ENCODE data around the gene PLD2.
A peak's percentile ranks its signal among the peaks of the same experiment; 100 is the strongest.
"Not testable (repeated sequence)": the region's sequence is repeated elsewhere in the genome, so short reads cannot be mapped to it uniquely, and the experiment has no call there.

Gene PLD2

DNA sequence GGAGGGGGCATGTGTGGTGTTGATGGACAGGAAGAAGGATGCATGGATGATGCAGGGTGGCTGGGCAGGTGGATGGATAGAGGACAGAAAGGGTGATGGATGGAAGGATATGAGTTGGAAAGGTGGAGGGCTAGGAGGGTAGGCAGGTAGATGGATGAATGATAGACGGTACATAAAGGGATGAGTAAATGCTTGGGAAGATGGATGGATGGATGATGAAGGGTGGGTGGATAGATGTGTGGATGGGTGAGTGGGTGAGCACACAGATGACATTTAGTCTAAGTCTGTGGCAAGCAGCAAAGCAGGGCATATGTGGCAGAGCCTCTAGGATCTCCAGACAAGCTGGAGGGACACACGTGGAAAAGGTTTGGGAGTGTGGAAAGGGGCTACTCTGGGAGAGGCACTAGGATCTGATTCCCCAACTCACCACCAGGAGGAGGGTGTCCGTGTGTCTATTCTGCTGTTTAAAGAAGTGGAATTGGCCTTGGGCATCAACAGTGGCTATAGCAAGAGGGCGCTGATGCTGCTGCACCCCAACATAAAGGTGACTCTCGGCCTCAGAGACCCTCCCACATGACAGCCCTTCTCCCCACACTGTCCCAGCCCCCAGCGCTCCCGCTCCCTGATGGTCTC is 8.2 kb downstream of the PLD2 start:
- TF ChIP-seq, protein P1, sequence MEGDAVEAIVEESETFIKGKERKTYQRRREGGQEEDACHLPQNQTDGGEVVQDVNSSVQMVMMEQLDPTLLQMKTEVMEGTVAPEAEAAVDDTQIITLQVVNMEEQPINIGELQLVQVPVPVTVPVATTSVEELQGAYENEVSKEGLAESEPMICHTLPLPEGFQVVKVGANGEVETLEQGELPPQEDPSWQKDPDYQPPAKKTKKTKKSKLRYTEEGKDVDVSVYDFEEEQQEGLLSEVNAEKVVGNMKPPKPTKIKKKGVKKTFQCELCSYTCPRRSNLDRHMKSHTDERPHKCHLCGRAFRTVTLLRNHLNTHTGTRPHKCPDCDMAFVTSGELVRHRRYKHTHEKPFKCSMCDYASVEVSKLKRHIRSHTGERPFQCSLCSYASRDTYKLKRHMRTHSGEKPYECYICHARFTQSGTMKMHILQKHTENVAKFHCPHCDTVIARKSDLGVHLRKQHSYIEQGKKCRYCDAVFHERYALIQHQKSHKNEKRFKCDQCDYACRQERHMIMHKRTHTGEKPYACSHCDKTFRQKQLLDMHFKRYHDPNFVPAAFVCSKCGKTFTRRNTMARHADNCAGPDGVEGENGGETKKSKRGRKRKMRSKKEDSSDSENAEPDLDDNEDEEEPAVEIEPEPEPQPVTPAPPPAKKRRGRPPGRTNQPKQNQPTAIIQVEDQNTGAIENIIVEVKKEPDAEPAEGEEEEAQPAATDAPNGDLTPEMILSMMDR (IDR thresholded peaks at IDR 0.05; ENCODE audit: insufficient read depth, low read depth, low read length, missing control alignments): peak; percentile 30
- no peak for DNase-seq (ENCODE audit: low read depth)
- no peak overlapping the region for H3K4me3 ChIP-seq (ENCODE audit: low read length)

DNA sequence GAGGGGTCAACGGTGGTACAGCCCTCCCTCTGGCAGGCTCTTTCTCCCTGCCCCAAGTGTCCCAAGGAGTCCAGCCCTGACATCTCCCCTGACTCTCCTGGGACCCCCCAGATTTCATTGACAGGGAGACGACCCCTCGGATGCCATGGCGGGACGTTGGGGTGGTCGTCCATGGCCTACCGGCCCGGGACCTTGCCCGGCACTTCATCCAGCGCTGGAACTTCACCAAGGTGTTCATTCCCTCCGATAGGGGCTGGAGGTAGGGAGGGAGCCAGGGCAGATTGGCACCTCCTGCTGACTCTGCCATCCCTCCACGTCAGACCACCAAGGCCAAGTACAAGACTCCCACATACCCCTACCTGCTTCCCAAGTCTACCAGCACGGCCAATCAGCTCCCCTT is 9.9 kb downstream of the PLD2 start:
- TF ChIP-seq, protein P1 (IDR thresholded peaks at IDR 0.05; ENCODE audit: insufficient read depth, low read depth, low read length, missing control alignments): no peak
- no peak overlapping the region for H3K4me3 ChIP-seq (ENCODE audit: low read length)
- no peak for DNase-seq (ENCODE audit: low read depth)

DNA sequence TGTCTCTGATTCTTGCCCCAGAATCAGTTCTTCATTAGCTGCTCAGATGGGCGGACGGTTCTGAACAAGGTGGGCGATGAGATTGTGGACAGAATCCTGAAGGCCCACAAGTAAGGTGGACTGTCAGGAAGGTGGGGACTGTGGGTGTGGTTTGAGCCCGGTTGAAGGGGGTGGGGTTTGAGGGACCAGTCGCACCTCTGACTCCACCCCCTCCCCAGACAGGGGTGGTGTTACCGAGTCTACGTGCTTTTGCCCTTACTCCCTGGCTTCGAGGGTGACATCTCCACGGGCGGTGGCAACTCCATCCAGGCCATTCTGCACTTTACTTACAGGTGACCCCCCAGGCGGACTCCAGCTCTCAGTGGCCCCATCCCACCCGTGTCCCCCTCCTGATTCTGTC is 11.3 kb downstream of the PLD2 start:
- TF ChIP-seq, protein P1 (IDR thresholded peaks at IDR 0.05; ENCODE audit: insufficient read depth, low read depth, low read length, missing control alignments): no peak
- H3K4me3 ChIP-seq (ENCODE audit: low read length): no peak overlapping the region
- DNase-seq (ENCODE audit: low read depth): no peak

DNA sequence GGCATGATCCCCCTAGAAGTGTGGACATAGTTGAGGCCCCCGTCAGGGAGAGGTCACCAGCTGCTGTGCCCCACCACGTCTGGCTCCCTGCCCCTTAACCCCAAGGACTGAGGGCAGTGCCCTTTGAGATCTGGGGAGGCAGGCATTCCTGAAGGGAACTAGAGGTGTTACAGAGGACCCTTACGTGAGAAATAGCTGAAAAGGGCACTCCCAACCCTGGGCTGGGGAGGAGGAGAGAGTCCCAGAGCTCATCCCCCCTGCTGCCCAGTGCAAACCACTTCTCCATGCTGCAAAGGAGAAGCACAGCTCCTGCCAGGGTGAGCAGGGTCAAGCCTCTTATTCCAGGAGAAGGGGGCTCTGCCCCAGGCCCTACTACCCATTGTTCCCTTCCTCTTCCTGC is 15.9 kb downstream of the PLD2 start:
- TF ChIP-seq, protein P1 (IDR thresholded peaks at IDR 0.05; ENCODE audit: insufficient read depth, low read depth, low read length, missing control alignments): no peak
- no peak overlapping the region for H3K4me3 ChIP-seq (ENCODE audit: low read length)
- no peak for DNase-seq (ENCODE audit: low read depth)

DNA sequence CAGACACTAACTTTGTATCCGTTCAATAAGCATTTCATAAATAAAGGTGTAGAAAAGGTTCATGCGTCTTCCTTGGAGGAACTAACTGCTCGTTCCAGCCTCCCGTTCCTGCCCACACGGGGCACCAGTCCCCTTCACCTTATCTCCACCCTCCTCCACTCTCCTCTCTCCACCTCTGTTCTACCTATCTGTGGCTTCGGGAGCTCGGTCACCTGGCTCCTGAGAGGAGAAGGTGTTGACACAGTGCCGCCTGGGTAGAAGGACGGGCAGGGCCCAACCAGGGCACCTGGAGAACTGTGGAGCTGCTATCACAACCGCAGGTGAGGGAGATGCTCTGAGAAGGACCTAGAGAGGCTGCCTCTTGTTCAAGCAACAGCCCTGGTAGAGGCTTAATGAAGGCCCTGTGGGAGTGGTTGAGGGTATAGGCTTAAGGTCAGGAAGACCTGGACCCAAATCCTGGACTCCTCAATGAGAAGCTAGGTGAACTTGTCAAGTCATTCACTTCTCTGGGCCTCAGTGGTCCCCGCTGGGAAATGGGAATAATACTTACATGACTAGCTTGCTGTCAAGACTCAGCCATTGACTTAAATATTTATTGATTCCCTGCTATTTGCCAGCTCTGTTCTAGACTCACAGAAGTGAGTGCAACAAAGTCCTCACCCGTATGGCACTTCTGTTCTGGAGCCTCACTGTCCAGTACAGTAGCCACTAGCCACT is 16.6 kb downstream of the PLD2 start:
- TF ChIP-seq, protein P1 (IDR thresholded peaks at IDR 0.05; ENCODE audit: insufficient read depth, low read depth, low read length, missing control alignments): no peak
- no peak for DNase-seq (ENCODE audit: low read depth)
- H3K4me3 ChIP-seq (ENCODE audit: low read length): no peak overlapping the region

DNA sequence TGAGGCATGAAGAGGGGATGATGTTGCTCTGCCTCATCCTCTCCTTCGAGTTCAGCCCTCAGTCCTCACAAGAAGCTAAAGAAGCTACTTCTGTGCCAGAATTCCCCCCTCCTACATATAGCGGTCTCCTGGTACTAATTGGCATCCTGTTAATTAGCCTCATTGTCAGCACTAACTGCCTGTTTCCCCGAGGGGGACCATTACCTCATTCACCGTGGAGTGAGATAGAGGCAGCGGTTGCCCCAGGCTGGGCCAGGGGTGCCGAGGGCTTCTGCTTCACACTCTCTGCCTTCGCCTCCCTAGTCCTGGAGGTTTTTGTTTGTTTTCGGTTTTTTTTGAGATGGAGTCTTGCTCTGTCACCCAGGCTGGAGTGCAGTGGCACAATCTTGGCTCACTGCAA is 20.4 kb downstream of the PLD2 start:
- no peak for DNase-seq (ENCODE audit: low read depth)
- no peak overlapping the region for H3K4me3 ChIP-seq (ENCODE audit: low read length)
- TF ChIP-seq, protein P1 (IDR thresholded peaks at IDR 0.05; ENCODE audit: insufficient read depth, low read depth, low read length, missing control alignments): no peak

DNA sequence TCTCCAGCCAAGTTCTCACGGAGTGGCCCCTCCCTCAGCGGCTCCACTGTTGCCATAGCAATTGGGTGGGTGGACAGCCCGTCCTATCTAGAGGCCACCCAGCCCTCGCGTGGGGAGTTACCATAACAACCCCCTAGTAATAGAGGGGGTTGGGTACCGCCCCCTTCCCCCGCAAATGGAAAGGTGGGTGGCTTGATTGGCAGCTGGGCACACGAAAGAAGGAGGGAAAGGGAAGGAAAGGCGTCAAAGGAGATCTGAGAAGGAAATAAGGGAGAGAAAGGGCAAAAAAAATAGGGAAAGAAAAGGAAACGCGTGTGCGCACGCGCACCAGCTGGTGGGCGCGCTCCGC is 25.9 kb downstream of the PLD2 start:
- not testable (repeated sequence) for DNase-seq (ENCODE audit: low read depth)
- H3K4me3 ChIP-seq (ENCODE audit: low read length): peak overlapping the region; percentile 42
